Transverse colon (tissue), 4 donors: ENCODE data around the gene TCN2. TPM values are rescaled to one million over a fixed set of nuclear protein-coding genes. Genes with fewer than 3 reads are reported as not detected.

Experiments
- DNase-seq: peaks from one replicate; pipeline ENCODE4 v3.0.0-alpha.2; 2019
- H3K27ac ChIP-seq, 4 donors: fragments of 200-600 bp; sonication (generic); 2 replicates each; pipeline ENCODE4 v1.5.1; 2016 to 2018; ENCODE audit warnings: inconsistent platforms in 4 of 4
- H3K27me3 ChIP-seq: fragments of 200-600 bp; sonication (generic); 2 replicates; pipeline ENCODE4 v1.5.1; 2017; ENCODE audit warnings: inconsistent platforms
- H3K36me3 ChIP-seq, 4 donors: fragments of 200-600 bp; sonication (generic); 2 replicates each; pipeline ENCODE4 v1.5.1; 2017 to 2019; ENCODE audit warnings: inconsistent platforms in 4 of 4
- H3K4me1 ChIP-seq, 4 donors: fragments of 200-600 bp; sonication (generic); 2 replicates each; pipeline ENCODE4 v1.5.1; 2017 to 2020; ENCODE audit warnings: inconsistent platforms in 4 of 4
- H3K4me3 ChIP-seq, 4 donors: fragments of 200-600 bp; sonication (generic); 1 replicate in 1 of 4; 2 replicates in 3 of 4; pipeline versions ENCODE4 v1.5.1 to v1.6.1; 2017 to 2019; ENCODE audit warnings: inconsistent platforms in 4 of 4
- H3K9me3 ChIP-seq, 2 donors: fragments of 200-600 bp; sonication (generic); 2 replicates each; pipeline ENCODE4 v1.5.1; 2017 to 2019; ENCODE audit warnings: inconsistent platforms in 2 of 2
- EP300 ChIP-seq: sonication (generic); formaldehyde crosslinking; IDR thresholded peaks from one replicate; pipeline ENCODE4 v1.6.1; 2017; ENCODE audit warnings: antibody characterized with exemption, low read depth
- POLR2A ChIP-seq: fragments of 450-650 bp; IDR thresholded peaks from one replicate; pipeline ENCODE4 v1.6.1; 2016; ENCODE audit warnings: antibody characterized with exemption, mild to moderate bottlenecking, moderate library complexity
- POLR2AphosphoS5 ChIP-seq, 3 donors: sonication (generic); formaldehyde crosslinking; IDR thresholded peaks; one replicate each; pipeline ENCODE4 v1.6.1; 2016; ENCODE audit warnings: antibody characterized with exemption in 3 of 3
- WGBS, 2 donors: methylation state at CpG; one replicate each; pipeline ENCODE4 v1.1.5; 2018; ENCODE audit warnings: low coverage in 1 of 2; 5-methylcytosine and 5-hydroxymethylcytosine counted together
- in situ Hi-C, 4 donors: fragments of 200-750 bp; cut with MboI; loops; one replicate each; pipeline versions ENCODE4 v1.15.0 to v1.15.1; 2017; ENCODE audit warnings: low sequenced_read_pairs in 3 of 4, low pct_ligation_motif_present in 1 of 4, low pct_unique_long_range_greater_than_20kb in 1 of 4
- intact Hi-C: fragments of 100-400 bp; cut with DNase I; formaldehyde crosslinking; loops from one replicate; pipeline ENCODE4 v1.15.1; 2023; ENCODE audit warnings: low total_unique reads
- total RNA-seq, 4 donors: library from RNA; depleted of rRNA; stranded (reverse); fragments of >200 nt; gene quantifications; one replicate each; pipeline ENCODE4 v1.1.0, GENCODE V29; 2016
- TF ChIP-seq, protein P1 (sequence below), 5 experiments: fragments of 200-600 bp in 3 of 5; fragments of 450-650 bp in 2 of 5; sonication (generic) in 3 of 5; IDR thresholded peaks; 1 replicate in 2 of 5; 2 replicates in 3 of 5; pipeline ENCODE4 v1.5.1; 2016 to 2017; ENCODE audit warnings: antibody characterized with exemption in 5 of 5, inconsistent platforms in 3 of 5, mild to moderate bottlenecking in 2 of 5, moderate library complexity in 1 of 5

The TCN2 gene
- total RNA-seq, 4 donors from 2014 or later = 16.5 to 63.8 (median 28.4) TPM

DNA sequence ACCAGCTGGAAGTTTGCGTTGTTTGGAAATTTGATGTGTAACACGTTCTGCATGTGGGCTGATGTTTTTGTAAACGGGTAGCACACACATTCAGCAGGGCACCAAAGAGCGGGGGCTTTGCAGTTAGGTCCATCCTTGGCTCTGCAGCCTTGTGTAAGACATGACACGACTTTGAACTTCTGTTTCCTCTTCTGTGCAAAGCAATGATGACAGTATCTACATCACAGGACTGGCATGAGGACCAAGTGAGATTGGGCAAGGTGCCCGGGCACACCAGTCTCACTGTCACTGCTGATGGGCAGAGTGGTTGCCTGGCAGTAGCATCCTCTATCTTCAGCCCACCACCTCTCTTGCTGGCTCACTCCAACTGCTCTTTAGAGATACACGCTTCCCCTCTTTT is 3.3 kb downstream of the TCN2 start:
- Histone ChIP-seq H3K36me3 (no peaks in the 10 kb centered on the region), H3K27me3 (no peaks in the 10 kb centered on the region), H3K4me3 (no peak overlapping the region), H3K27ac (peak overlapping the region in 3 of 4 donors; percentile 80 to 90 (median 88)), H3K4me1 (peaks cover 36 to 44% (median 39%) of the 10 kb centered on the region in 4 donors), H3K9me3 (no peaks in the 10 kb centered on the region)
- no peak for DNase-seq
- TF ChIP-seq POLR2AphosphoS5 (IDR thresholded peaks at IDR 0.05) (peak in 1 of 3 donors; percentile 20), EP300 (no peak)
- in situ Hi-C loops = no loop called here
- WGBS, 2 donors = 60 to 71% methylated on average over 2 to 7 of the region's 7 CpGs
- intact Hi-C loops = no loop called here

DNA sequence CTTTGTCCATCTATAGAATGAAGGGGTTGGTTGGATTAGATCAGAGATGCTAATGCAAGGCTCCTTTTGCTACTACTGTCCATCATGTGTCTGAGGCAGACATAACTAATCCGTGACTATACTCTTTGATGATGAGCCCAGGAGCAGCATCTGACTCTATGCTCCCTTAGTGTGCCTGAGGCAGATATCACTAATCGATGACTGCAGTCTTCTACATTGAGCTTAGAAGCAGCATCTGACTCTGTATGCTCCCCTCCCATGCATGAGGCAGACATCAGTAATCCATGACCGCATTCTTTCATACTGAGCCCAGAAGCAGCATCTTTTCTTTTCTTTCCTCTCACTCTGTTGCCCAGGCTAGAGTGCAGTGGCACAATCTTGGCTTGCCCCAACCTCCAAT is 4.2 kb downstream of the TCN2 start:
- 92% methylated on average over 3 of the region's 3 CpGs; no CpG with 5 or more reads in 1 of the 2 donors for WGBS, 2 donors
- Histone ChIP-seq H3K4me1 (peaks cover 27 to 35% (median 31%) of the 10 kb centered on the region in 4 donors), H3K27me3 (no peaks in the 10 kb centered on the region), H3K36me3 (no peaks in the 10 kb centered on the region), H3K4me3 (no peak overlapping the region), H3K27ac (no peak overlapping the region), H3K9me3 (no peaks in the 10 kb centered on the region)
- in situ Hi-C loops (no loop called here), intact Hi-C loops (no loop called here)
- no peak for DNase-seq
- TF ChIP-seq POLR2AphosphoS5 (IDR thresholded peaks at IDR 0.05) (no peak), POLR2A (no peak), EP300 (no peak)
- TF ChIP-seq, protein P1, sequence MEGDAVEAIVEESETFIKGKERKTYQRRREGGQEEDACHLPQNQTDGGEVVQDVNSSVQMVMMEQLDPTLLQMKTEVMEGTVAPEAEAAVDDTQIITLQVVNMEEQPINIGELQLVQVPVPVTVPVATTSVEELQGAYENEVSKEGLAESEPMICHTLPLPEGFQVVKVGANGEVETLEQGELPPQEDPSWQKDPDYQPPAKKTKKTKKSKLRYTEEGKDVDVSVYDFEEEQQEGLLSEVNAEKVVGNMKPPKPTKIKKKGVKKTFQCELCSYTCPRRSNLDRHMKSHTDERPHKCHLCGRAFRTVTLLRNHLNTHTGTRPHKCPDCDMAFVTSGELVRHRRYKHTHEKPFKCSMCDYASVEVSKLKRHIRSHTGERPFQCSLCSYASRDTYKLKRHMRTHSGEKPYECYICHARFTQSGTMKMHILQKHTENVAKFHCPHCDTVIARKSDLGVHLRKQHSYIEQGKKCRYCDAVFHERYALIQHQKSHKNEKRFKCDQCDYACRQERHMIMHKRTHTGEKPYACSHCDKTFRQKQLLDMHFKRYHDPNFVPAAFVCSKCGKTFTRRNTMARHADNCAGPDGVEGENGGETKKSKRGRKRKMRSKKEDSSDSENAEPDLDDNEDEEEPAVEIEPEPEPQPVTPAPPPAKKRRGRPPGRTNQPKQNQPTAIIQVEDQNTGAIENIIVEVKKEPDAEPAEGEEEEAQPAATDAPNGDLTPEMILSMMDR (IDR thresholded peaks at IDR 0.05) = no peak

DNA sequence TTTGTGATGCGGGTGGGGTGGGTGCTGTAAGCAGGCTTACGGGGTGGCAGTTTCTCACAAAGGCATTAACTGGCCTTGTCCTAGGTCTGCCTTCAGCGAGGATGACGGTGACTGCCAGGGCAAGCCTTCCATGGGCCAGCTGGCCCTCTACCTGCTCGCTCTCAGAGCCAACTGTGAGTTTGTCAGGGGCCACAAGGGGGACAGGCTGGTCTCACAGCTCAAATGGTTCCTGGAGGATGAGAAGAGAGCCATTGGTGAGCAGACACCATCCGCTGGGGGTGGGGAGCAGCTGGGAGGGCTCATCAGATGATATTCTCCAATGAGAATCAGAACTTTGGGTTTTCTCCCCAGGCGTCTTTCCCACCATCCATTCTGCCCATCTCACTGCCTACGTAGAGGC is 5.8 kb downstream of the TCN2 start:
- intact Hi-C loops (no loop called here), in situ Hi-C loops (no loop called here)
- H3K27ac ChIP-seq = no peak overlapping the region
- peaks cover 20 to 22% (median 21%) of the 10 kb centered on the region in 4 donors for H3K4me1 ChIP-seq
- WGBS, 2 donors = 91% methylated on average over 8 of the region's 8 CpGs; no CpG with 5 or more reads in 1 of the 2 donors
- H3K4me3 ChIP-seq = no peak overlapping the region
- no peak for DNase-seq
- H3K27me3 ChIP-seq = no peaks in the 10 kb centered on the region
- TF ChIP-seq POLR2A (no peak), EP300 (no peak), POLR2AphosphoS5 (IDR thresholded peaks at IDR 0.05) (no peak)
- TF ChIP-seq, protein P1 (IDR thresholded peaks at IDR 0.05) = no peak
- H3K9me3 ChIP-seq = no peaks in the 10 kb centered on the region
- H3K36me3 ChIP-seq = no peaks in the 10 kb centered on the region

DNA sequence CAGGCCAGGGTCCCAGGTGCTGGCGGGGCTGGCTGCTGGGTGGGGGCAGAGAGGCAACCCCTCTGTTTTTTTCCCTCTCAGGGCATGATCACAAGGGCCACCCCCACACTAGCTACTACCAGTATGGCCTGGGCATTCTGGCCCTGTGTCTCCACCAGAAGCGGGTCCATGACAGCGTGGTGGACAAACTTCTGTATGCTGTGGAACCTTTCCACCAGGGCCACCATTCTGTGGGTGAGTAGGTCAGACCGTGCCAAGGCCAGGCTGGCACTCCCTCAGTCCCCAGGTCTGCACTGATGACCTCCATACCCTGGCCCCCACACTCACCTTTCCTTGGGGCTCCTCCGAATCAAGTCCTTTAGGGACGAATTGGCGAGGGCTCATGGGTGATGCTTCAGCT is 7.3 kb downstream of the TCN2 start:
- Histone ChIP-seq H3K4me3 (no peak overlapping the region), H3K9me3 (no peaks in the 10 kb centered on the region), H3K27ac (no peak overlapping the region), H3K4me1 (peaks cover 6 to 8% (median 6%) of the 10 kb centered on the region in 4 donors), H3K27me3 (no peaks in the 10 kb centered on the region), H3K36me3 (peaks cover 0 to 3% (median 0%) of the 10 kb centered on the region in 4 donors)
- WGBS, 2 donors = 96% methylated on average over 7 of the region's 7 CpGs; no CpG with 5 or more reads in 1 of the 2 donors
- DNase-seq = no peak
- TF ChIP-seq POLR2AphosphoS5 (IDR thresholded peaks at IDR 0.05) (no peak), POLR2A (no peak), EP300 (no peak)
- TF ChIP-seq, protein P1 (IDR thresholded peaks at IDR 0.05) = no peak
- in situ Hi-C loops = no loop called here
- intact Hi-C loops = no loop called here

DNA sequence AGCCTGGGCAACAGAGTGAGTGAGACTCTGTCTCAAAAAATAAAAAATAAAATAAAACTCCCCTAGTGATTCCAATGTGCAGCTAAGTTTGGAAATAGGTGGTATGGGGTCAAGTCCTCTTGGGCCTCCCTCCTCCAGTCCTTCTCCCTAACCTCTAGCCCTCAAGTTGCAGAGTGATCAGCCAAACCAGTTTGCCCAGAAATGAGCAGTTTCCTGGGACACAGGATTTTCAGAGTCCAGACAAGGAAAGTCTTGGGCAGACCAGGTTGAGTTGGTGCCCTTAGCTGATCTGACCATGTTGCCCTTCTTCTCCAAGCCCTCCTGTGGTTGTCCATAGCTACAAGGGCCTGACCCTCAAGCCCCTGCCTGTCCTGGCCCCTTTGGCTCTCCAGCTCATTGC is 7.9 kb downstream of the TCN2 start:
- TF ChIP-seq, protein P1 (IDR thresholded peaks at IDR 0.05) = no peak
- no peak for TF ChIP-seq EP300
- no peak for TF ChIP-seq POLR2A
- no peak for TF ChIP-seq POLR2AphosphoS5 (IDR thresholded peaks at IDR 0.05)
- Histone ChIP-seq H3K4me1 (peaks cover 0 to 2% (median under 1%) of the 10 kb centered on the region in 4 donors), H3K36me3 (peaks cover 0 to 3% (median 0%) of the 10 kb centered on the region in 4 donors), H3K4me3 (no peak overlapping the region), H3K27ac (no peak overlapping the region), H3K9me3 (no peaks in the 10 kb centered on the region), H3K27me3 (no peaks in the 10 kb centered on the region)
- DNase-seq = no peak
- in situ Hi-C loops (no loop called here), intact Hi-C loops (no loop called here)
